Stomach (tissue), 4 donors: ENCODE data around the gene OLA1.

Experiments used
- CTCF ChIP-seq, 7 experiments: fragments of 450-650 bp in 4 of 7; fragments of 200-600 bp in 3 of 7; sonication (generic) in 3 of 7; IDR thresholded peaks; one replicate each; pipeline ENCODE4 v1.5.1; 2016 to 2019; ENCODE audit warnings: antibody characterized with exemption in 7 of 7, control low read depth in 2 of 7, mild to moderate bottlenecking in 1 of 7
- EP300 ChIP-seq: sonication (generic); formaldehyde crosslinking; IDR thresholded peaks from one replicate; pipeline ENCODE4 v1.6.1; 2017; ENCODE audit warnings: antibody characterized with exemption
- POLR2A ChIP-seq, 4 donors: fragments of 450-650 bp; IDR thresholded peaks; one replicate each; pipeline ENCODE4 v1.6.1; 2016; ENCODE audit warnings: antibody characterized with exemption in 4 of 4, control low read depth in 2 of 4, mild to moderate bottlenecking in 1 of 4, moderate library complexity in 1 of 4
- POLR2AphosphoS5 ChIP-seq, 3 donors: sonication (generic); formaldehyde crosslinking; IDR thresholded peaks; one replicate each; pipeline ENCODE4 v1.6.1; 2016; ENCODE audit warnings: antibody characterized with exemption in 3 of 3

DNA sequence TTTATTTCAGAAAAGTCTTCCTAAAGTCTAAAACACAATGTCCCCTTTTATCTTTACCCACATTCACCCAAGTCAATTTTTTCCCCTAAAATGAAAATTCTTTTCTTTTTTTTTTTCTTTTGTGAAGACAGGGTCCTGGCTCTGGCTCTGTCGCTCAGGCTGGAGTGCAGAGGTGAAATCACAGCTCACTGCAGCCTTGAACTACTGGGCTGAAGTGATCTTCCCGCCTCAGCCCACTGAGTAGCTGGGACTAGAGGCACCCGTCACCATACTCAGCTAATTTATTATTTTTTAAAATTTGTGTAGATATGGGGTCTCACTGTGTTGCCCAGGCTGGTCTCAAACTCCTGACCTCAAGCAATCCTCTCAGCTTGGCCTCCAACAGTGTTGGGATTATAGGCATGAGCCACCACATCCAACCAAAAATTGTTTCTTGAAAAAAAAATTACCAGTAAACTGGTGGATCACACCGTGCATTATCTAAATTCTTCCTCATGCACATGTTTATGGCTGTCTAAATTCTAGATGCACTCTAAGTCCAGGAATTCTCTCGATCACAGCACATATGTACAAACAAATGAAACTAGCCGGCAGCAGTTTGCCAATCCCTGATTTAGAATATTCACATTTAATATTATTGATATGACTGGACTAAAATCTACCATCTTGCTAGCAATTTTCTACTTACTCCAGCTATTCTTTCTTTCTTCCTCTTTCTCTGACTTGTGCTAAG is 56.8 kb downstream of the OLA1 start:
- TF ChIP-seq POLR2A (IDR thresholded peaks at IDR 0.05), result no peak
- no peak for TF ChIP-seq POLR2AphosphoS5 (IDR thresholded peaks at IDR 0.05)
- TF ChIP-seq EP300, result no peak
- no peak for TF ChIP-seq CTCF (IDR thresholded peaks at IDR 0.05)
